ENCODE measurements around the gene KRT3.

KRT3 gene

GRCh38 chr12:52795694-52796428, at the start of gene KRT3:
TSS of gene KRT3 (minus strand) at chr12:52796117. CDS start at chr12:52796042, 75 bp downstream.
- DNase-seq, result peak; percentile 26

- no peak for DNase-seq
Measured at GRCh38 chr12:52844386-52844785, 48.5 kb upstream of the KRT3 start.

DNA sequence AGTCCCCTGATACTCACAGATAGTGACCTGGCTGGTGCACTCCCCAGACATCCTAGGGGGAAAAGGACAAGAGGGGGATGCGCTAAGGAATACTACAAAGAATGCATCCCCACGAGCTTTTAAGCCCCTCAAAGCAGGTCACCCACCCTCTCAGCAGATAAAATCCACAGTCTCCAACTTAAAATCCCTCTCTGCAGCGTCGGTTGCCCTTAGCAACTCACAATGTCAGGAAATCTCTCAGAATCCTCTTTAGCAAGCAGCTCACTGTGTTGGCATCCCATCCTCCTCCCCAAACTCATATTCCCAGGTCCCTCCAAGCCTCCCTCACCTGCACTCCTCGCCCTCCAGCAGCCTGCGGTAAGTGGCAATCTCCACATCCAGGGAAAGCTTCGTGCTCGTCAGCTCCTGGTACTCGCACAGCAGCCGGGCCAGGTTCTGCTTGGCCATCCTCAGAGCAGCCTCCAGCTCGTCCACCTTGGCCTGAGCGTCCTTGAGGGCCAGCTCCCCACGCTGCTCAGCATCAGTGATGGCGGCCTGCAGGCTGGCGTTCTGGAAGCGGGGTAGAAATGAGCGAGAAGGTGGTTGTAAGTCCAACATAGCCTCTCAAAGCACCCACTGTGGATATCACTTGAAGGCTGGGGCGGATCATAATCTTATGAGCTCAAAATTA, 43.7 kb upstream of the KRT3 start:
- DNase-seq, result no peak

DNA sequence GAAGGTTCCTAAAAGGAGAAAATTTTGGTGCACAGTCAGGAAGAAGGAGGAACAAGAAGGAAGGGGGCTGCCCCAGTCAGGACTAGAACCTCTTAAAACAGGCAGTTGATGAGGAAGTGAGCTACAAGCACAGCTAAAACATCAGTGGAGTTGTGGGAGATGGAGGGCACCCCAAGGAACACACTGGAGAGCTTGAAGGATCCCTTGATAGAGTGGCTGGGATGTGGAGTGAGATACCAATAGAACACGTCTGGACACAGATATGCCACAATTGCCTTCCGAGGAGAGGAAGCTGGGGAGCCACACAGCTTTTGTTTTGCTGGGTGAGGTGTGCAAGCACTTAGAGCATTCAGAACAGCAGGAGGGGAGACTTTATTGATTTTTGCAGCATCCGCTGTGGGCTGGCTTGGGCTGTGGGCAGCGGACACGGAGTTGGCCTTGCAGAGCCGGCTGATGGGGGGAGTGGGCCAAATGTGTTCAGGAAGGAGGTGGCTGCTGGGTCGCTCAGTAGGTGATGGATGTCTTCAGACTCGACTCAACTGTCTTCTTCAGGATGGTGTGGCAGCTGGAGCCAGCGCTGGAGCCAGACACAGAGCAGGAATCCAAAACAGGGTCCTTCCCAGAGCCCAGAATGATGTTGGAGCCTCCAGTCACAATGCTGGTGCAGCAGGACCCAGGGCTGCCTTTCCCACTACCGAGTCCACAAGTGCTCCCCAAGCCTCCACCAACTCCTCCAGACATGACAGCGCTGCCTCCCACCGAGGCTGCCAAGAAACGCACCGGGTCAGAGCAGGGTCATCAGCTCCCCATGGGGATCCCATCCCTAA, 42.9 kb upstream of the KRT3 start:
- no peak for DNase-seq

GRCh38 chr12:52837781-52838608, 42.1 kb upstream of the KRT3 start:
- DNase-seq, result no peak

DNA sequence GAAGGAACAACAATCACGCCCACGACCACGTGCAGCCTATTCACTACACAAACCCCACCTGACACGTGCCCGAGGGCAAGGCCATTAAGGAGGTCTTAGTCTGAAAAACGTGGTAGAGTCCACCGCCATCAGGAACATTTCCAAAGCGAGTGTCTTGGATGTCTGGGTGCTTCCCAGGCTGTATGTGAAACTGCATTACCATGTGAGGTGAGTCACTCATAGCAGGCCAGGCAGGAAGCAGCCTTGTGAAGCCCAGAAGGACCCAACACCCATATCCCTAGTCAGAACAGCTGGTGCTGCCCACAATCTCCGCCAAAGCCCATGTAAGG, 41.5 kb upstream of the KRT3 start:
- DNase-seq, result no peak

DNA sequence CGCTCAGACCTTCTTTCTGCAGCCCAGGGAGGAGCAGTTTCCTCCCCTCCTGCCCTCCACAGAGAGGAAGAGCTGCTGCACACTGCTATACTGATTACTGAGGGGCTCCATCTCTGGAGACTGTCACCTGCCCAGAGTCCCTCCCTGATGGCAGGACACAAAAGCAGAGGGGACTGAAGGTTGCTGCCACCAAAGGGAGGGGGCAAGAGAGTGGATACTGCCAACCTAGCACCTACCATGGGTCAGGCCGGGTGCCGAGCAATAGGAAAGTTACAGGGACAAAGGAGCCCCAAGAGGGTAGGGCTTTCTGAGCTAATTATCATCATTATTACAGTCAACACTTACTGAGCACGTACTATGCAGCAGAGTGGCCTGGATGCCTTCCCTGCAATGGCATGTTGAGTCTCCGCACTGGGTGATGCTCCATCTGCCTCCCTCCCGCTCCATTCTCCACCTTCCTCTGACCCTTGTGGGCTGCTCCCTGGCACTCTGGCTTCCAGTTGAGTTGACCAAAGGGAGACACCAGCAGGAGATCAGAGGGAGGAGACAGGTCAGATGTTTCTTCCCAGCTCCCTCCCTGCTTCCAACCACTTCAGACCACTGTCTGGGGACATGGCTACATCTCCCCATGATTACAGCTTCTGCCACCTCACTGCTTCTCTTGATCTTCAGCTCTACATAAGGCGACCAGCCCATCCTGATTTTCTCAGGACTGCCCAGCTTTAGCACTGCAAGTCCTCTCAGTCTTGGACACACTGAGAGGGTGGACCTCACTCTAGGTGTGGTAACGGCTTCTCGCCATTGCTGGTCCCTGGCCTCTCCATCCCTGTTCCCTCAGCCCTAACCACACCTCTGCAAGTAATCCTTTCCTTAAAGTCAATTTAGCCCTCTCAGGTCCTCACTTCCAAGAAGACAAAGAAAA, 40.8 kb upstream of the KRT3 start:
- no peak for DNase-seq

DNA sequence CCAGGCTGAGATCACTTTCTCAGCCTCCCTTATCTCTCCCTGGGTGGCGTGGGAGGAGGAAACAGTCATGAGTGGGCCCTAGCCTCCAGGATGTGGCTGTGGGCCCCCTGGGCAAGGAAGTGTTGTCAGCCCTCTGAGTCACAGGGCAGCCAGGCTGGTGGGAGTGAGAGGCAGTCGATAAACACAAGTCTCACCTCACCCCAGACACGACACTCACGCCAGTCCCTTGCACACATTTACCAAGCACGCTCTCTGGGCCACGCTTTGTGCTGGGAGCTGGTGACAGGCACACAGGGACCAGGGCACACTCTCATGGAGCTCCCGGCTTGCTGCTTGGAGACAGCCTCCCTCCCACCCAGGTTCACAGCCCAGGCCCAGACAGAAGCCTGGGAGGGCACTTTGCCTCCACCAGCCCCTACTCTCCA, 40.1 kb upstream of the KRT3 start:
- DNase-seq, result no peak

GRCh38 chr12:52835271-52836041, 39.5 kb upstream of the KRT3 start:
- DNase-seq, result no peak

GRCh38 chr12:52834727-52835001, 38.7 kb upstream of the KRT3 start:
- DNase-seq, result no peak

DNA sequence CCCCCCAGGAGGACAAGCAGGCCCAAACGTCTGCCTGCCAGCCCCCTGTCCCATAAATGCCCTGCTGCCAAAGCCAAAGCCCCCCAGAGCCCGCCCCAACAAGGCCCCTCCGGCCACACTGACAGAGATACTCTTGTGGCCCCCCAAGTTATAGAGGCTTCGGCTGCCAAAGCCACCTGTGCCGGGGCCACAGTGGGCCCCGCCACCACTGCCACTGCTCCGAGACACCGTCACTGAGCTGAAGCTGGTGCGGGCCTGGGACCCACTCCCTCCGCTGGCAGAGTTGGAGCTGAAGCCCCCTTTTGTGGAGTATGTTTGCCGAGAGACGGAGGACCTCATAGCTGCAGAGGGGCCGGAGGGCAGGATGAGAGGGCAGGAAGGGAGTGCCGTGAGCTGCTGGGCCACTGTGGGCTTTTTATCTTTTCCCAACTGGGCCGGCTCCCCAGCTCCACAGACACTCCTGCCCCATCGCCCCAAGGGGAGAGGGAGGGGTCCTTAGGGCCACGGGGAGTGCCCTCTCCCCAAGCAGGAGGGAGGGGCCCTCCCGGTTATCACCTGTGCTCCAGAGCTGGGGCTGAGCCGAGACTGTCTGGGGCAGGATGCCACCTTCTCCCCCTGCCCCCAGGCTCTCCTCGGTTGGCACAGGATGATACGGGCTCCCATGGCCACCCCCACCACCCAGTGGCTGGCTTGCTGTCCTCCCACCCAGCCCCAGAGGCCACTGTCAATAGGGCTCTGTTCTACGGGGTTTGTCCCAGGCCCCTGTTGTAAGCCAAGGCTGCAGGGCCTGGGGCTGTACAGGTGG, 38.2 kb upstream of the KRT3 start, which contains the start of gene KRT79:
KRT79 (minus strand) TSS at position 390 of the 805 bp plus-strand sequence; CDS start at position 339, 51 bp downstream.
- no peak for DNase-seq

DNA sequence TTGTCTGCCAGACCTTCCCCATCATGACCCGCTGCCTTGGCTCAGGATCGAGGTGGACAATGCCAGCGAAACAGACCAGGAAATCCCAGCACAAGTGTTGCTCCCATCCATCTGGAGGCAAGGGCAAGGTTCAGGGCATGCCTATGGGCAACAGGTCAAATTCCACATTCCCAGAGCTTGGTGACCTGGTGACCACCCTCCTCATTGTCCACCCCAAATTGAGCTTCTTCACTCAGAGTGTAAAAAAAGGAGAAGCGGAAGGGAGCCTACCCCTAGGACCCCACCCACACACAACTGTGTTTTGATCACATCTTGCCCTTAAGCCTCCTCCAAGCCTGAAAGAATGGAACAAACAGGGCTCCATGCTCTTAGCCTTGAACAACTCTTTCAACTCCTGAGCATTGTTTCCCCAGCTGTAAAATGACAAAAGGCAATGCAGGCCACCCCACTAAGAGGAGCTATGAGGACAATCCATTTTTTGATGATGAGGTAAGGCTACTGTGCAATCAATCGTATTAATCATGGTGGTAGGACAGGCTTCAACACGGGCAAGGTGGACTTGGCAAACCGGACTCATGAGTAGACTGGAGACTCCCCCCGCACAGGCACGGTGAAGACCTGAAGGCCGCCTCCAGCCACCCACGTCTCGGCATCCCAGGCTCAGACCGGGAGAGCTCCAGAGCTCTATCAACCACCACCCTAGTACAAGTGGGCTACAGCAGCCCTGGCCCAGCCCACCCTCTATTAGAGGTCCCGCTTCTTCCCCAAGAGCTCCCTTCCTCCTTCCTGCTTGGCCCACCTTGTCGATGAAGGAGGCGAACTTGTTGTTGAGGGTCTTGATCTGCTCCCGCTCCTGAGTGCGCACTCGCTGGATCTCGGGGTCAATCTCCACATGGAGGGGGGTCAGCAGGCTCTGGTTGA, 37.3 kb upstream of the KRT3 start:
- DNase-seq, result no peak

DNA sequence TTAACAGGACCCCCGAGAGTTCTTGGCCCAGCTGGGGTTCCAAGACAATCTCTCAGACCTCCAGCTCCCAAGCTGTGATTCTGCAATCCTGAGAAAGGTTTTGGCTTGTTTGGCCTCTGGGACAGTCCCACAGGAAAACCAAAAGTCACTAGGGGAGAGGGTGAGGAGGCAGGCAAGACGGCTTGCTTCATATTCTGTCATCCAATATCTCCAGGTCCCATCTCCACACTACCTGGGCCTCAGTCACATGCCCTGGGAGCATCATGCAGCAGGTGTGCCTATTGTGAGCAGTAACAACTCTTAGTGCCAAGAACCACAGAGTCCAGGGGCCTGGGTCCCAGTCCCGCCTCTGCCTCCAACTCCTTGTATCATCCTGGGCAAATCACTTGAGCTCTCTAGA, 36.5 kb upstream of the KRT3 start:
- DNase-seq, result no peak

- DNase-seq, result no peak
Measured at GRCh38 chr12:52831251-52831650, 35.3 kb upstream of the KRT3 start.

- DNase-seq, result no peak
Measured at GRCh38 chr12:52829986-52830770, 34.3 kb upstream of the KRT3 start.

DNA sequence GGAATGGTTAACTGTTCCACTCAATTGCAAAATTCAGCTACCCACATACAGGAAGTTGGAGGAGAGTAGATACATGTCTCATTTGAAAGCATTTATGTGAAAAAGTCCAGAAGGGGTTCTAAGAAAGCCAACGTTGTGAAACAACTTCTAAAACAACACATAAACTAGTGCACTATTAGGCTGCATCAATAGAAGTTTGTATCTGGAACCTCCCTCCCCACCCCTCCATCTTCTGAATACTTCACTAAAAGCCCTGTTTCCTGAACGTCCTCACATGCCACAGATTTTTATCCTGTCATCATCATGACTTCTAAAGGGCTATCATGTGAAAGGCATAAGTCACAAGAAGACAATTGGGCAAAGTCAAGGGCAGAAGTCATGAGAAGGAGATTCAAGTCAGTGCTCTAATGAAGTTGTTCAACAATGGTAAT, 32.7 kb upstream of the KRT3 start:
- DNase-seq, result no peak

- DNase-seq, result no peak
Measured at GRCh38 chr12:52828156-52828555, 32.2 kb upstream of the KRT3 start.

DNA sequence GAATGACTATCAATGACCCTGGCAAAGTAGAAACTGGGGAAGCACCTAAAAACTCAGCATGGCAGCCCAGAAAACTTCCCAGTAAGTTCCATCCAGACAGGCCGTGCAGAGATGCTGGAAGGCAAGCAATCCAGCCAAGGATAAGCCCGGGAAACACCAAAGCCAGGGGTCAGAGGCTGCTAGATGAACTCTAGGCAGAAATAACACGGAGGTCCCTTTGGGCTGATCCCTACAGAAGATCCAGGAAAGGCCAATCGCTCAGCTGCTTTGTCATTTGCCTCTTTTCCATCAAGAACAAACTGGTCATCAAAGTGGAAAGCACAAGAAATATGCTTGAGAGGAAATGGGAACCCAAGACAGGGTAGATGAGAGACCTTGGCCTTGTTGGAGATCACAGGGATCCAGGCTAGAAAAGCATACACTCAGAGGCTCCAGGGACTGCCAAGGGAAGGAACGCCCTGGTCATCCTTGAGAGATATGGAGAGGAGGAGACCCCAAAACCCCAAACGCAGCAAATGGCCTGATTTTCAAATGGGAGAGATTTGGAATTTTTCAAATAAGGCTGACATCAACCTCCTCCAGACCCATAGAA, 31.7 kb upstream of the KRT3 start:
- no peak for DNase-seq
